PC-9 (cell line): ENCODE results near the gene PNPLA7.

ENCODE experiments used
- CTCF ChIP-seq: fragments of 200-600 bp; sonication (generic); conservative IDR thresholded peaks from 2 replicates; pipeline ENCODE4 v1.6.1; 2017; ENCODE audit warnings: mixed run types, antibody characterized with exemption, mild to moderate bottlenecking, moderate library complexity
- EZH2 ChIP-seq: fragments of 200-600 bp; sonication (generic); IDR thresholded peaks from 2 replicates; pipeline ENCODE4 v1.8.0; 2017; ENCODE audit warnings: antibody characterized with exemption, low read depth

- TF ChIP-seq EZH2 (no peak), CTCF (no peak)
Observed at GRCh38 chr9:137458194-137459151, 91.7 kb downstream of the PNPLA7 start.
